GM18907 (cell line): ENCODE results near the gene ITPK1.

ENCODE experiments used
- ATAC-seq: cut with Tn5 transposase; IDR thresholded peaks from one replicate; pipeline ENCODE4 v1.9.1; 2021; ENCODE audit warnings: mild to moderate bottlenecking, moderate library complexity; ENCODE audit not compliant: unreplicated experiment

ITPK1 gene

DNA sequence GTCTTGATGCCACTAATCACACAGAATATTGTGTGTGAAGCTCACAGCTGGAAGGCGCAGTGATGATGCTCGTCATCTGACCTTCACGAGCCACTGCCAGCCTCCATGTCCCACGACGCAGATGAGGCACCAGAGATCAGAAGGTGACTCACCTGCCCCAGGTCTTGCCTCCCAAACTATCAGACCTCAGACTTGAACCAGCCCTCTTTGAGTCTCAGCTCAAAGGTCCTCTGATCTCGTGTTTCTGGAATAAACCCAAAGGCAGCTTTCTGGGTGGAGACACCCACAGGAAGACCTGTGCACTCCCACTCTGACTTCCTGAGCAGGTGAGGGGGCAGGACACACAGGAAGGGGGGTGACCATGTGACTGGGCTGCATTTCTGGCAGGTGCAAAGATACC is 212.4 kb downstream of the ITPK1 start:
- no peak for ATAC-seq

DNA sequence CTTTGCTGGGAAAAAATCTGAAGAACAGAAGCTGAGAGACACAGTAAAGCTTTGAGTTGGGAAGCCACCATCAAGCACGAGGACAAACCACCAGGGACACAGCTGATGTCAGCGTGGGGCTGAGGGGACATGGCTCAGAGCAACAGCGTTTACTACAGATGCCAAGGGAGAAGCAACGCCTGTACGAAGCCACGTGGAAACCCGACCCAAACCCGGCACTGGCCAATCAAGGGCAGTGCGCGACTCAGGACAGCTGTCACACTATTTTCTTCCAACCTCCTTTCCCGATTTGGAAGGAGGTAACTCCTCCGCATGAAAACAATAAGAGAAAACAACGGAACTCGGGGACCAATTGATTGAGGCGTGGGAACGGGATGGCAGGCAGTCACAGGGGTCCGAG is 213.0 kb downstream of the ITPK1 start:
- ATAC-seq = no peak

DNA sequence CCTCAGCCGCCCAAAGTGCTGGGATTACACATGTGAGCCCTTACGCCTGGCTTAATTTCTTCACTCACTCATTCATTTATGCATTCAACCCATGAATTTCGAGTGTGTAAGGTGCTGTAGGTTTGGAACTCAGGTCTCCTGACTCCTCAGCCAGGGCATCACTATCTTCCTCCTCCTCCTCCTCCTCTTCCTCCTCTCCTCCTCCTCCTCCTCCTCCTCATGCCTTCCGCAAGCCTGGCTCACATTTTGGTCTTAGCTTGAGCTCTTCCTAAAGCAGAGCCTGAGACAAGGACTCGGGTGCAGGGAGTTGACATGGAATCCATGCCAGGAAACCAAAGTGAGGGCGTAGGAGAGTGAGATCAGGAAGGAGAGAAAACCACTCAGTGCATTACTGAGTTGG is 213.5 kb downstream of the ITPK1 start:
- ATAC-seq = no peak

DNA sequence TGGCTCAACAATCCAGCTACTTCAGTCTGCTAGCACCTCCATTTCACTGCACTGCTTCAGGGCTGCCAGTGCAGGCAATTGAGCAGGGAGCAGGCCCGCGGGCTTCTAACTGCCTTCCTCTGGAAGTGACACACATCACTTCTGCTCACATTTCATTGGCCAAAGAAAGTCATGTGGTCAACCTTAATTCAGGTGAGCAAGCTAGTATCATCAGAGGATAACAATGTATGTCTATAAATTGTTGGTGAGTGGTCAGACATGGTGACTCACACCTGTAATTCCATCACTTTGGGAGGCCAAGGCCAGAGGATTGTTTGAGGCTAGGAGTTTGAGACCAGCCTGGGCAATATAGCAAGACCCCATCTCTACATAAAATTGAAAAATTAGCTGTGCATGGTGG is 215.1 kb downstream of the ITPK1 start:
- ATAC-seq = no peak

DNA sequence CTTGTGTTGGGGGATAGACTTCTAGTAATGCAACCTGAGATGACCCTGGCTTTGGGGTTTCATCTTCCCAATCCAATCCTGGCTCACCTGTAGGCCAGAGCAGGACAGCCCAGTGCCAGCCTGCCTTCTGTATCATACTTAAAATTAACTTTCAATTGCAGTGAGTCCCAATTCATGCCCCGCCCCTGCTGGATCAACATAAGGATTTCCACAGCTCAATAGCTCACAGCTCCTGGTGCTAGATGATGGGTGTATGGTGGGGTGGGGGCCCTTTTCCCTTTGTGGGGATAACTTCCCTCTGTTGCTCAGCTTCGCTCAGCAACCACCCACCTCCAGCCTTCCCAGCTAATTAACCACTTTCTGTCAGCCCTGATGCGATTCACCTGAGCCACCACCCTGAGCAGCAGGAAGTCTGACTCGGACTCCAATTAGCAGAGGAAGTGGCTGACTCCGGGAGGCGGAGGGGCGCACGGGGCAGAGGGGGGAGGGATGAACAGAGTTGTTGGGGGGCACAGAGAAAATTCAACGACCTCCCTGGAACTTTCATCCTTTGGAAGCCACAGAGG is 217.1 kb downstream of the ITPK1 start:
- ATAC-seq = no peak

DNA sequence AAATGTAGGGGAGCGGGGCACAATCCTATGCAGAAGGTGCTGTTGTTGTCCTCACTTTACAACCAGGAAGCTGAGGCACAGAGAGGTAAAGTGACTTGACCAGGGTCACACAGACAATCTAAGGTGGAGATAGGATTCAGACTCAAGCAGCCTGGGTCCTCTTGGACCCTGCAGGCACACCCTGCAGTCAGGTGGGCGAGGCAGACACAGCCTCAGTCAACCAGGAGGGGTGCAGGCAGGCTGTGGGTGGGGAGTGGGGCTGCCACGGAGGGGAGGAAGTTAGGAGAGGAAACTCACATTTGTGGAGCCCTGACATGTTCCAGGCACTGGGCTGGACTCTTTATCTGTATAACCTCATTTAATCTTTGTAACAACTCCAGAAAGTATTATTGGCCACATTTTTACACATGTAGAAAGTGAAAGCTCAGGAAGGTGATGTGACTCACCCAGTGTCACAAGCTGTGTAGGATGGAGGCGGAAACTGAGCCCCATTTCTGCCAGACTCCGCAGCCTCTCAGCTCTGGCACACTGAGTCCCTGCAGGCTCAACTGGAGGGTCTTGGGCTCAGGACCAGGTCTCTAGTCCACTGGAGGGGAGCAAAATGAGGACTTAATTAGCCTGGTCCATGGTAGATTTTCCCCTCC is 217.7 kb downstream of the ITPK1 start:
- ATAC-seq = no peak

DNA sequence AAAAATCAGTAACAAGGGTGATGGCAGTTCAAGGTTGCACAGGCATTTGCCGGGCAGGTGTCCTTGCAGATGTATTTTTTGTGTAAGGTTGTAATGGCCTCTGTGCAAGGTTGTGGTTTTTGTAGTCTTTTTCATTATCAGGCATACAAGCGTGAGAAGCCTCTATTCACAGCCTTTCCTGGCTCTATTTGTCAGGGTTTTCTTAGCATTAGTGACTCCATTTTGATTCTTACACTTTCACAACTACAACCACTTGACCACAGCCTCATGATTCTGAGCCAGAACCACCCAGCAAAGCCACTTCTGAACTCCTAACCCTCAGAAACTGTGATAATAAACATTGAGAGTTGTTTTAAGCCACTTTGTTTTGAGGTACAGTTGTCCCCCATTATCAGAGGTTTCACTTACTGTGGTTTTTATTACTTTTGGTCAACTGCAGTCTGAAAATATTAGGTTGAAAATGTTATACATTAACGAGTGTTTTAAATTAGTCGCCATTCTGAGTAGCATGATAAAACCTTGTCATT is 220.3 kb downstream of the ITPK1 start:
- ATAC-seq = no peak

DNA sequence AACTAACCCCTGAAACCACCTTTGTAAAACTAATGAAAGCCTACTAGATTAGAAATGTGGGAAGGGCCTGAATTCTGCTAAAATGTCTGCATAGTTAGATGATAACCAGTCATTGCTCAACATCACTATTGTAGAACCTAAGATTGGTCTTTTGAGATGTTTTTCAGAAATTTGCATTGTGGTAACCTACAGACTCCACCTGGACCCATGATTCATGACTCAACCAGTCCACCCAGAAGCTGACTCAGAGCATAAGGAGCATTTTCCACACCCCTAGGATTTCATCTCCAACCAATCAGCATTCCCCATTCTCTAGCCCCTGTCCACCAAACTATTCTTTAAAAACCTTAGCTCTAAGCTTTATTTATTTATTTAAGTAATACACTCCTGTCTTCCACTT is 223.1 kb downstream of the ITPK1 start:
- ATAC-seq = no peak

DNA sequence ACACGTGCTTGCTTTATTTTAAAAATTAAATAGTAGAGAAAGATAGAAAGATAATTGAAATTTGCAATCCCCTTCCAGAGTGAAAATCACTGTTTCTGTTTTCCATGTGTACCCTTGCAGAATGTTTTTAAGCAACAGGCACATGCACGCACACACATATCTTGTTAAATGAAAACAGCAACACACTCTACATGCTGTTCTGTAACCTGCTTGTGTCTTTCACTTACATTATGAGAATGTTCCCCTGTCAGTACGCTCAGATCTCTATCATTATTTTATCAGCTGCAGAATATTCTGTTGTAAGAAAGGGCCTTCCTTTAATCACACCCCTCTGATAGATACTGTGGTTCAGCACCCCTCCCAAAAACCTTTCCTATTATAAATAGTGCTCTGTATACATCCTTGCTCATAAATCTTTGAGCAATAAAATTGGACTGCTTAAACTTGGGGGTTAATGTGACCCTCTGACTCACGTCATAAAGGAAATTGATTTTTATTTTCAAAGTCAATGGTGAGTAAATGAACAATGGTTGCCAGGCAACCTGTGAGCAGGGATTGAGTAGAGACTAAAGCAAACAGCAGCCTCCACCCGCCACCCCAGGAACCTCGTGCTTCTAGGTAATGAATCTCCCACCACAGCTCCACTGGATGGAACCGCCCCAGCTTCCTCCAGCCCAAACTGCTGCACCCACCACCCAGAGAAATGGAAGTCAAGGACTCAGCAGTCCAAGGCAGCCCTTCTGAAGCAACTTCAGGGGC is 224.7 kb downstream of the ITPK1 start:
- no peak for ATAC-seq

DNA sequence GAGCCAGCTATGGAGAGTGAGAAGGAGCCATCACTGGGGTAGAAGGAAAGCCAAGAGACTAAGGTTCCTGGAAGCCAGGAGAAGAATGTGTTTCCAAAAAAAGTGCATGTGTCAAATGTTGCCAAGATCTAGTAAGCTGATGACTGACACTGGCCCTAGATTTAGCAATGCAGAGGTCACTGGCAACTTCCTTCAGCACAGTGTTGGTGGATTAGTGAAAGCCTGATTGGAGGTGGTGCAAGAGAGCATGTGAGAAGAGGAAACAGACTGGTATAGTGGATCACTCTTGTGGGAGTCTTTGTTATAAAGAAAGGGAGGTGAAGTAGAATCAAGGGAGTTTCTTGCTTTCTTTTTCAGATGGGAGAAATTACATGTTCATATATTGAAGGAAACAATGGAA is 226.8 kb downstream of the ITPK1 start:
- no peak for ATAC-seq

DNA sequence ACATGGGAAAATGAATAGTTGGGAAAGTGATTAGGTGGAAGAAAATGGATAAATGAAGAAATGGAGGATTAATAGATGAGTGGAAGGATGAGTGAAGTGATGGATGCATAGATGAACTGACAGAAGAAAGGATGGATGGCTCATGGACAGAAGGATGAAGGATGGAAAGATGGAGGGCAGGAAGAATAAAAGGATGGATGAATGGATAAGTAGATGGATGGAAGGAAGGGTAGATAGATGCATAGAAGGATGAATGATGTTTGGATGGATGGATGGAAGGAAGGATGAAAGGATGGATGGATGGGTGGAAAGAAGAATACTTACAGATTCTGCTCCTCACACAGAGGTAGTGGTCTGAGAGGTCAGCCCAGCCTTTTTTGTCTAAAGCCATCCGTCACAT is 228.6 kb downstream of the ITPK1 start:
- ATAC-seq = no peak
